Hepatocyte (in vitro differentiated cells): ENCODE results near the gene PTPRD. TPM values are rescaled to one million over a fixed set of nuclear protein-coding genes. Genes with fewer than 3 reads are reported as not detected.

ENCODE experiments used
- DNase-seq: peaks from one replicate; pipeline ENCODE4 v3.0.0-alpha.2; 2016; ENCODE audit warnings: low spot score
- H2AFZ ChIP-seq: fragments of 200-600 bp; sonication (generic); 2 replicates; pipeline ENCODE4 v1.6.0; 2016; ENCODE audit warnings: antibody characterized with exemption, mild to moderate bottlenecking
- H3K27ac ChIP-seq: fragments of 200-600 bp; sonication (generic); 2 replicates; pipeline ENCODE4 v1.5.1; 2016; ENCODE audit warnings: mild to moderate bottlenecking
- H3K27me3 ChIP-seq: fragments of 200-600 bp; sonication (generic); 2 replicates; pipeline ENCODE4 v1.6.1; 2016
- H3K36me3 ChIP-seq: fragments of 200-600 bp; sonication (generic); replicated peaks from 2 replicates; pipeline ENCODE4 v1.5.1; 2016; ENCODE audit warnings: low read depth; ENCODE audit not compliant: insufficient read depth
- H3K4me1 ChIP-seq: fragments of 200-600 bp; sonication (generic); 2 replicates; pipeline ENCODE4 v1.5.1; 2016; ENCODE audit warnings: mild to moderate bottlenecking, moderate library complexity; ENCODE audit not compliant: insufficient read depth
- H3K4me2 ChIP-seq: fragments of 200-600 bp; sonication (generic); 2 replicates; pipeline ENCODE4 v1.6.0; 2016
- H3K4me3 ChIP-seq: fragments of 200-600 bp; sonication (generic); 2 replicates; pipeline ENCODE4 v1.5.1; 2016; ENCODE audit warnings: mild to moderate bottlenecking
- H3K79me2 ChIP-seq: fragments of 200-600 bp; sonication (generic); 2 replicates; pipeline ENCODE4 v1.6.0; 2017; ENCODE audit warnings: mild to moderate bottlenecking
- H3K9me2 ChIP-seq: fragments of 200-600 bp; sonication (generic); replicated peaks from 2 replicates; pipeline ENCODE4 v1.6.0; 2017; ENCODE audit warnings: mild to moderate bottlenecking; ENCODE audit not compliant: insufficient read depth
- H3K9me3 ChIP-seq: fragments of 200-600 bp; sonication (generic); 2 replicates; pipeline ENCODE4 v1.5.1; 2016; ENCODE audit warnings: low read depth, mild to moderate bottlenecking
- H4K20me1 ChIP-seq: fragments of 200-600 bp; sonication (generic); 2 replicates; pipeline ENCODE4 v1.6.0; 2016; ENCODE audit warnings: mild to moderate bottlenecking; ENCODE audit not compliant: insufficient read depth, poor library complexity, severe bottlenecking
- EZH2 ChIP-seq: fragments of 200-600 bp; sonication (generic); IDR thresholded peaks from 2 replicates; pipeline ENCODE4 v1.6.1; 2016; ENCODE audit warnings: antibody characterized with exemption, mild to moderate bottlenecking, borderline replicate concordance
- EZH2phosphoT487 ChIP-seq: fragments of 200-600 bp; sonication (generic); IDR thresholded peaks from one replicate; pipeline ENCODE4 v1.6.1; 2018; ENCODE audit warnings: antibody characterized with exemption, mild to moderate bottlenecking, low read depth, moderate library complexity; ENCODE audit not compliant: unreplicated experiment, severe bottlenecking
- WGBS: methylation state at CpG from one replicate; pipeline ENCODE4 v1.1.6; 2016; ENCODE audit warnings: low lambda C conversion rate; ENCODE audit errors: missing lambda C conversion rate; 5-methylcytosine and 5-hydroxymethylcytosine counted together
- polyA plus RNA-seq: library from polyadenylated mRNA; unstranded; fragments of >200 nt; fragmentation: Nextera tagmentation; extraction: Ambion mirVana; gene quantifications from 2 replicates; pipeline ENCODE4 v1.2.1, GENCODE V29; 2016
- total RNA-seq: library from RNA; depleted of rRNA; stranded (reverse); fragments of >200 nt; gene quantifications from 2 replicates; pipeline ENCODE4 v1.2.3, GENCODE V29; 2014
- TF ChIP-seq, protein P1 (sequence below): fragments of 200-600 bp; sonication (generic); IDR thresholded peaks from 2 replicates; pipeline ENCODE4 v1.5.1; 2016; ENCODE audit warnings: antibody characterized with exemption, mild to moderate bottlenecking; ENCODE audit not compliant: poor library complexity

Gene PTPRD
- total and polyA plus RNA-seq, 2 experiments from 2014 or later: 6.5 to 77.6 TPM

DNA sequence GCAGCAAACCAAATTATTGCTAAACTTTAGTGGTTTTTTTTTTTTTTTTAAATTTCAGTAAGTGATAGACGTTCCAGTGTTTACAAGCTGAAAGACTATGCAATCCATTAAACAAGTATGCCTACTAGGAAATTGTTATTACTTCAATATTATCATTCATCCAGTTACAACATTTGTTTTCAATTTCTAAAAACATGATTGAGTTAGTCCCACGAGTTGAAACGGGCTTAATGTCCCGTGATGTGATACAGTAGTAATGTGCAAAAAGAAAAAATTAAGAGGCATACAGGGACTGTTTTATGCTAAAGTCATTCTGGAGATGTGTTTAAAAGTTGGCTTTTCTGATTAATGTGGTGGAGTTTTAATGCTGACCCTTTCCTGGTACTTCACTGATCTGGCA lies 2262.9 kb downstream of the PTPRD start:
- WGBS: 34% methylated on average over 4 of the region's 4 CpGs
- no peaks in the 10 kb centered on the region for H3K9me3 ChIP-seq

DNA sequence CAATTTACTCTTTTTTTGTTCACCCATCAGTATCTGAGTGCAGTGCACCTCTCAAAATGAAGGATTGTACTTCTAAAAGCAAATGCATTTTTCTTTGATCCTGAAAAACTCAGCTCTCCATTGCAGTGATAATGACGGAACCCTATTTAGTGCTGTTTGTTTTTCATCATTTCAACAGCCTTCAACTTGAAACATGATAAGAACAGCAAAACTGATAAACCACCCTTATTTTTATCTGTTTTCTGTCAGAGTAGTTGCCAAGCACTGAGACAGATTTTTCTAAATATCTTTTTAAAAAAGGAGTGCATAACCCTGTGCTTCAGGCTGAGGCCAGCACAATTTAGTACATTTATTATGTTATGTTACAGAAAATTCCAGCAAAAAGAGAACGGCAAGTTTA lies 2263.4 kb downstream of the PTPRD start:
- no peaks in the 10 kb centered on the region for H3K79me2 ChIP-seq
- H3K27ac ChIP-seq: no peak overlapping the region
- no peaks in the 10 kb centered on the region for H3K36me3 ChIP-seq
- no peaks in the 10 kb centered on the region for H3K9me3 ChIP-seq
- peaks cover 17% of the 10 kb centered on the region for H3K4me1 ChIP-seq
- H3K4me2 ChIP-seq: peak overlapping the region; percentile 5
- TF ChIP-seq, protein P1, sequence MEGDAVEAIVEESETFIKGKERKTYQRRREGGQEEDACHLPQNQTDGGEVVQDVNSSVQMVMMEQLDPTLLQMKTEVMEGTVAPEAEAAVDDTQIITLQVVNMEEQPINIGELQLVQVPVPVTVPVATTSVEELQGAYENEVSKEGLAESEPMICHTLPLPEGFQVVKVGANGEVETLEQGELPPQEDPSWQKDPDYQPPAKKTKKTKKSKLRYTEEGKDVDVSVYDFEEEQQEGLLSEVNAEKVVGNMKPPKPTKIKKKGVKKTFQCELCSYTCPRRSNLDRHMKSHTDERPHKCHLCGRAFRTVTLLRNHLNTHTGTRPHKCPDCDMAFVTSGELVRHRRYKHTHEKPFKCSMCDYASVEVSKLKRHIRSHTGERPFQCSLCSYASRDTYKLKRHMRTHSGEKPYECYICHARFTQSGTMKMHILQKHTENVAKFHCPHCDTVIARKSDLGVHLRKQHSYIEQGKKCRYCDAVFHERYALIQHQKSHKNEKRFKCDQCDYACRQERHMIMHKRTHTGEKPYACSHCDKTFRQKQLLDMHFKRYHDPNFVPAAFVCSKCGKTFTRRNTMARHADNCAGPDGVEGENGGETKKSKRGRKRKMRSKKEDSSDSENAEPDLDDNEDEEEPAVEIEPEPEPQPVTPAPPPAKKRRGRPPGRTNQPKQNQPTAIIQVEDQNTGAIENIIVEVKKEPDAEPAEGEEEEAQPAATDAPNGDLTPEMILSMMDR: no peak
- no peak for TF ChIP-seq EZH2phosphoT487
- no peak for TF ChIP-seq EZH2
- H3K9me2 ChIP-seq: no peaks in the 10 kb centered on the region
- WGBS: 16% methylated on average over 2 of the region's 2 CpGs
- H4K20me1 ChIP-seq: no peaks in the 10 kb centered on the region
- no peak for DNase-seq
- no peak overlapping the region for H3K4me3 ChIP-seq
- no peak overlapping the region for H2AFZ ChIP-seq
- H3K27me3 ChIP-seq: no peaks in the 10 kb centered on the region

More for the DNA sequence above, 2262.9 kb downstream of the PTPRD start:
- peak overlapping the region; percentile 5 for H3K4me2 ChIP-seq
- no peaks in the 10 kb centered on the region for H3K79me2 ChIP-seq
- H3K36me3 ChIP-seq: no peaks in the 10 kb centered on the region
- peaks cover 17% of the 10 kb centered on the region for H3K4me1 ChIP-seq
- H2AFZ ChIP-seq: no peak overlapping the region
- no peaks in the 10 kb centered on the region for H3K9me2 ChIP-seq
- no peaks in the 10 kb centered on the region for H4K20me1 ChIP-seq
- H3K4me3 ChIP-seq: no peak overlapping the region
- TF ChIP-seq EZH2: no peak
- TF ChIP-seq, protein P1: no peak
- no peak for TF ChIP-seq EZH2phosphoT487
- no peak overlapping the region for H3K27ac ChIP-seq
- DNase-seq: no peak
- no peaks in the 10 kb centered on the region for H3K27me3 ChIP-seq

DNA sequence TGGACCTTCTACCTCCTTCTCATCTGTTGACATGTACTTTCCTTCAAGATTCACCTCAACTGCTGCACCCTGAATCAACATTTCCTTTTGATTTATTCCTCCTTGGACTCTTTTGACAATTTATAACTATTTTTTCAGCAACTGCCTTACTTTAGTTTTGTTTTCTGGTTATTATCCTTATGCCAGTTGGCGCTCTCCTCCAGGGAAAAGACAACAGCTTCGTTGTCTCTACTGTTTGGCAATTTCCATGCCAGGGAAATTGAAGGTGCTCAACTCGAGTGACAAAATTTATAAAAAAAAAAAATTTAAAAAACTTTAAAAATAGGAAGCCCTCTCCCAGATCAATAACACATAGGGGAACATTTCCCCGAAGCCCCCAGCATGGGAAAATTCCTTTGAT lies 2264.0 kb downstream of the PTPRD start:
- Histone ChIP-seq H3K9me2 (no peaks in the 10 kb centered on the region), H3K27ac (no peak overlapping the region), H3K4me3 (no peak overlapping the region), H3K9me3 (no peaks in the 10 kb centered on the region), H3K4me1 (peaks cover 17% of the 10 kb centered on the region), H4K20me1 (no peaks in the 10 kb centered on the region), H3K27me3 (no peaks in the 10 kb centered on the region), H3K36me3 (no peaks in the 10 kb centered on the region), H3K79me2 (no peaks in the 10 kb centered on the region), H2AFZ (no peak overlapping the region), H3K4me2 (no peak overlapping the region)
- 72% methylated on average over 4 of the region's 4 CpGs for WGBS
- DNase-seq: no peak
- TF ChIP-seq, protein P1: no peak
- TF ChIP-seq EZH2 (no peak), EZH2phosphoT487 (no peak)

GRCh38 chr9:8346296-8346695 lies 2266.5 kb downstream of the PTPRD start:
- no peaks in the 10 kb centered on the region for H3K9me2 ChIP-seq
- no peaks in the 10 kb centered on the region for H3K27me3 ChIP-seq
- no peak overlapping the region for H3K4me2 ChIP-seq
- no peaks in the 10 kb centered on the region for H3K36me3 ChIP-seq
- no peaks in the 10 kb centered on the region for H3K79me2 ChIP-seq
- no peak overlapping the region for H3K27ac ChIP-seq
- DNase-seq: no peak
- no peak overlapping the region for H2AFZ ChIP-seq
- WGBS: over 99% methylated on average over 4 of the region's 4 CpGs
- H3K9me3 ChIP-seq: no peaks in the 10 kb centered on the region
- no peak overlapping the region for H3K4me3 ChIP-seq
- no peaks in the 10 kb centered on the region for H4K20me1 ChIP-seq
- peaks cover 17% of the 10 kb centered on the region for H3K4me1 ChIP-seq
- TF ChIP-seq, protein P1: no peak
- no peak for TF ChIP-seq EZH2
- no peak for TF ChIP-seq EZH2phosphoT487
